ENCODE measurements around the gene HAAO. TPM values are rescaled to one million over a fixed set of nuclear protein-coding genes. Genes with fewer than 3 reads are reported as not detected.

Gene HAAO
- total RNA-seq, 1 experiment from 2014 or later = 6.6 TPM

DNA sequence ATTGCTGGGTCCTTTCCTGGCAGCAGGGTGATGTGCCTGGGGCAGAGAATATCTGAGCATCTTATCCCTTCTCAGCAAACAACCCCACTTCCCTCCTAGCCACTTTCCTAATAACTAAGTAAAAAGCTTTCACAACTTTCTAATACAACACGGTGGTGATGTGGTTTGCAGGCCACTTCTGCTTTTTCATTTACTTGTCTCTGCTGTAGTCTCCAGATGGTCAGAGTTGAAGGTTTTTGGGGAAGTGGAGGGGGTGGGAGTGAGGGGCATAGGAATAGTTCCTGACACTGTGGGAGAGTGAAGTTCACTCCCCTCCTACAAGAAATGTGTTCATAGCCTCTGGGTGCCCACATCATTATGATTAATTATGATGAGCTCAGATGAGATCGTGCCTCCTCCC lies 40.1 kb downstream of the HAAO start:
- no peak overlapping the region for H3K4me3 Mint-ChIP-seq
- Histone ChIP-seq H2AFZ (ENCODE audit: low read length) (no peak overlapping the region), H3K56ac (ENCODE audit: insufficient read length, low read depth, low read length) (no peak overlapping the region), H4K20me1 (ENCODE audit: control insufficient read depth, insufficient read depth, insufficient read length) (no peaks in the 10 kb centered on the region), H3T11ph (ENCODE audit: low read length) (no peak overlapping the region), H2AK5ac (ENCODE audit: insufficient read length, low read length) (no peak overlapping the region), H3K14ac (ENCODE audit: insufficient read depth, low read length) (no peak overlapping the region), H2BK15ac (ENCODE audit: low read depth, low read length) (no peak overlapping the region), H3K79me2 (ENCODE audit: insufficient read depth, low read length) (no peaks in the 10 kb centered on the region), H2BK120ac (ENCODE audit: low read depth, low read length, poor library complexity, severe bottlenecking) (no peak overlapping the region), H3K9me3 (ENCODE audit: control insufficient read depth, low read depth, low read length) (no peaks in the 10 kb centered on the region), H3K4ac (ENCODE audit: low read depth, low read length) (no peak overlapping the region), H3K79me1 (ENCODE audit: insufficient read depth, low read depth, low read length, poor library complexity, severe bottlenecking) (no peaks in the 10 kb centered on the region), H3K27ac (ENCODE audit: insufficient read length, low read depth, low read length) (no peak overlapping the region), H3K18ac (ENCODE audit: insufficient read length, low read depth, low read length) (no peak overlapping the region), H4K91ac (ENCODE audit: insufficient read length, low read depth, low read length) (no peak overlapping the region), H3K23me2 (ENCODE audit: insufficient read length, low read depth, low read length, poor library complexity, severe bottlenecking) (no peaks in the 10 kb centered on the region), H2BK12ac (ENCODE audit: insufficient read length, low read depth, low read length) (no peak overlapping the region), H4K5ac (ENCODE audit: insufficient read length, low read depth, low read length) (no peak overlapping the region), H3K4me2 (ENCODE audit: insufficient read depth, insufficient read length, low read length) (no peak overlapping the region), H2BK5ac (ENCODE audit: insufficient read length, low read length) (no peak overlapping the region), H3K23ac (ENCODE audit: insufficient read length, low read depth, low read length) (no peak overlapping the region), H3K4me1 (ENCODE audit: insufficient read depth, low read length) (no peaks in the 10 kb centered on the region), H2BK20ac (ENCODE audit: low read depth, low read length, poor library complexity, severe bottlenecking) (no peak overlapping the region), H4K8ac (replicated peaks; ENCODE audit: insufficient read length, low read depth, low read length) (no peak overlapping the region), H3K9ac (ENCODE audit: extremely low read depth, insufficient read length, low read length) (no peak overlapping the region), H3K27me3 (ENCODE audit: insufficient read depth, low read length) (no peaks in the 10 kb centered on the region)
- TF ChIP-seq, protein P1, sequence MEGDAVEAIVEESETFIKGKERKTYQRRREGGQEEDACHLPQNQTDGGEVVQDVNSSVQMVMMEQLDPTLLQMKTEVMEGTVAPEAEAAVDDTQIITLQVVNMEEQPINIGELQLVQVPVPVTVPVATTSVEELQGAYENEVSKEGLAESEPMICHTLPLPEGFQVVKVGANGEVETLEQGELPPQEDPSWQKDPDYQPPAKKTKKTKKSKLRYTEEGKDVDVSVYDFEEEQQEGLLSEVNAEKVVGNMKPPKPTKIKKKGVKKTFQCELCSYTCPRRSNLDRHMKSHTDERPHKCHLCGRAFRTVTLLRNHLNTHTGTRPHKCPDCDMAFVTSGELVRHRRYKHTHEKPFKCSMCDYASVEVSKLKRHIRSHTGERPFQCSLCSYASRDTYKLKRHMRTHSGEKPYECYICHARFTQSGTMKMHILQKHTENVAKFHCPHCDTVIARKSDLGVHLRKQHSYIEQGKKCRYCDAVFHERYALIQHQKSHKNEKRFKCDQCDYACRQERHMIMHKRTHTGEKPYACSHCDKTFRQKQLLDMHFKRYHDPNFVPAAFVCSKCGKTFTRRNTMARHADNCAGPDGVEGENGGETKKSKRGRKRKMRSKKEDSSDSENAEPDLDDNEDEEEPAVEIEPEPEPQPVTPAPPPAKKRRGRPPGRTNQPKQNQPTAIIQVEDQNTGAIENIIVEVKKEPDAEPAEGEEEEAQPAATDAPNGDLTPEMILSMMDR (conservative IDR thresholded peaks at IDR 0.05) = no peak
- no peaks in the 10 kb centered on the region for H3K27me3 Mint-ChIP-seq (ENCODE audit: low read depth)
- peaks cover 0 to 8% (median 7%) of the 10 kb centered on the region in 3 experiments; a peak in 3 of 7 replicates for H3K36me3 Mint-ChIP-seq (ENCODE audit: insufficient read depth in 1 of 3, low read depth in 3 of 3)
- no peaks in the 10 kb centered on the region for H3K9me3 Mint-ChIP-seq
- no CpG with 5 or more reads among the region's 2 CpGs for WGBS (ENCODE audit: extremely low coverage, insufficient read length, low lambda C conversion rate)
- H3K4me1 Mint-ChIP-seq = peaks cover 5 to 12% of the 10 kb centered on the region in 2 experiments; a peak in 3 of 4 replicates
- DNase-seq = no peak
- peak overlapping the region in 2 of 3 experiments; percentile 39 to 42; a peak in 1 of 7 replicates for H3K27ac Mint-ChIP-seq

Data from H9 (cell line).